Stomach (tissue), 9 donors: ENCODE measurements around the gene NLRC5. TPM values are rescaled to one million over a fixed set of nuclear protein-coding genes. Genes with fewer than 3 reads are reported as not detected.

Experiments used
- DNase-seq, 2 donors: peaks; one replicate each; pipeline versions ENCODE4 v3.0.0 to v3.0.0-alpha.2; 2013 to 2019
- H3K27ac ChIP-seq, 5 donors: fragments of 200-600 bp in 4 of 5; sonication (generic) in 4 of 5; one replicate each; pipeline ENCODE4 v1.5.1; 2013 to 2019; ENCODE audit warnings: mild to moderate bottlenecking in 1 of 5, moderate library complexity in 1 of 5
- H3K27me3 ChIP-seq, 3 donors: fragments of 200-600 bp; sonication (generic); one replicate each; pipeline ENCODE4 v1.5.1; 2017 to 2019; ENCODE audit warnings: mixed run types in 1 of 3
- H3K36me3 ChIP-seq, 4 donors: fragments of 200-600 bp; sonication (generic); 1 replicate in 3 of 4; 2 replicates in 1 of 4; pipeline ENCODE4 v1.5.1; 2016 to 2019
- H3K4me1 ChIP-seq, 4 donors: fragments of 200-600 bp; sonication (generic); one replicate each; pipeline ENCODE4 v1.5.1; 2016 to 2019
- H3K4me3 ChIP-seq, 4 donors: fragments of 200-600 bp; sonication (generic) in 3 of 4; one replicate each; pipeline ENCODE4 v1.5.1; 2016 to 2019; ENCODE audit warnings: mild to moderate bottlenecking in 1 of 4
- H3K9me3 ChIP-seq, 4 donors: fragments of 200-600 bp; sonication (generic); one replicate each; pipeline ENCODE4 v1.5.1; 2016 to 2019
- EP300 ChIP-seq: sonication (generic); formaldehyde crosslinking; IDR thresholded peaks from one replicate; pipeline ENCODE4 v1.6.1; 2017; ENCODE audit warnings: antibody characterized with exemption
- POLR2A ChIP-seq, 4 donors: fragments of 450-650 bp; IDR thresholded peaks; one replicate each; pipeline ENCODE4 v1.6.1; 2016; ENCODE audit warnings: antibody characterized with exemption in 4 of 4, control low read depth in 2 of 4, mild to moderate bottlenecking in 1 of 4, moderate library complexity in 1 of 4
- POLR2AphosphoS5 ChIP-seq, 3 donors: sonication (generic); formaldehyde crosslinking; IDR thresholded peaks; one replicate each; pipeline ENCODE4 v1.6.1; 2016; ENCODE audit warnings: antibody characterized with exemption in 3 of 3
- WGBS, 5 donors: extraction: QIAGEN DNeasy Blood & Tissue Kit in 3 of 5; methylation state at CpG; one replicate each; pipeline versions ENCODE4 v1.1.5 to v1.1.7; 2013 to 2018; 5-methylcytosine and 5-hydroxymethylcytosine counted together
- intact Hi-C: fragments of 100-400 bp; cut with DNase I; formaldehyde crosslinking; loops from one replicate; pipeline ENCODE4 v1.15.1; 2023; ENCODE audit warnings: low total_unique reads
- polyA plus RNA-seq, 3 donors: library from polyadenylated mRNA; stranded (reverse); fragments of 200-250 nt; gene quantifications; one replicate each; pipeline ENCODE4 v1.2.3, GENCODE V29; 2013
- total RNA-seq, 5 donors: library from RNA; depleted of rRNA; stranded (reverse); fragments of >200 nt; gene quantifications; one replicate each; pipeline versions ENCODE4 v1.1.0 to v1.2.3, GENCODE V29; 2014 to 2016
- TF ChIP-seq, protein P1 (sequence below), 7 experiments: fragments of 450-650 bp in 4 of 7; fragments of 200-600 bp in 3 of 7; sonication (generic) in 3 of 7; IDR thresholded peaks; one replicate each; pipeline ENCODE4 v1.5.1; 2016 to 2019; ENCODE audit warnings: antibody characterized with exemption in 7 of 7, control low read depth in 2 of 7, mild to moderate bottlenecking in 1 of 7
- donor health status: healthy with polysubstance abuse.
- donor health status: Bipolar disorder and iron deficiency.
- donor health status: healthy.

The NLRC5 gene
- total and polyA plus RNA-seq, 8 donors, result 11.7 to 265 (median 29.4) TPM

DNA sequence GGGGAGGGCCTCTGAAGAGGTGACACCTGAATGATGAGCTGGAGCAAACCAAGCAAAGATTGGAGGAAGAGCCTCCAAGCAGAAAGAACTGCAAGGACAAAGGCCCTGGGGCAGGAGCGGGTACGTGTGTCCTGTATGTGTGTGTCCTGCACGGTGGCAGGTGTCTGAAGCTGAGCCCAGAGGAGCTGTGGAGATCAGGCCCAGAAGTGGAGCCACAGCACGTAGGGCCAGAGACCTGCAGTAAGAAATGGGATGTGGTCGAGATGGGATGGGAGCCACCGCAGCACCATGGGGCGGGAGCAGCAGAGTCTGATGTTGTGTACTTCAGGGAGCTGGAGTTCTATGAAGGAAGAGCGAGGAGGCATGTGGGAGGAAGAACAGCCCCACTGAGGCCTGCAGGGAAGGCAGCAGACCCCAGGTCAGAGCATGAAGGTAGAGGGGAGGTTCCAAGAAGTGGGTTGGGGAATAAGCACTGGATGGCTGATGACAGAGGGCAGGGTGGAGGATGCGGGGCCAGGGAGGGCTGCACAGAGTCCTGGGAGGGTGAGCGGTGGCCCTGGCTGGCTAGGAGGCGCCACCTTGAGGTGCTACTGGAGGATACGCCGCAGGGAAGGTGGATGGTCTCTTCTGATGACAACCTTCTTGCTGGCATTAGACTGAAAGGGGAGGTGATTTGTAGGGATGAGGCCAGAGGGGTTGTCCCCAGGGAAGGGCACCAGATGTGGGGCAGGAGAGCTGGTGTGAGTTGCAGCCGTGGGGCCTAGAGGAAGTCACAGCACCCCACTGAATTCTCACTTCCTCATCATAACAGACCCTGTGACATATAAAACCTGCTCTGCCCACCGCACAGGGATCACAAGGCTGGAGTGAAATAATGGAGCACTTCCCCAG, 38.2 kb upstream of the NLRC5 start:
- intact Hi-C loops, result loop anchor here (5.0 kb wide), 1 partner anchor 84 kb away; the partner anchor contains the start of gene SLC12A3
- Histone ChIP-seq H3K4me3 (no peak overlapping the region), H3K9me3 (no peaks in the 10 kb centered on the region), H3K27ac (no peak overlapping the region), H3K27me3 (no peaks in the 10 kb centered on the region), H3K4me1 (peaks cover 0 to 20% (median 2%) of the 10 kb centered on the region in 4 donors), H3K36me3 (peaks cover 0 to 21% (median 12%) of the 10 kb centered on the region in 4 donors)
- TF ChIP-seq EP300 (no peak), POLR2AphosphoS5 (IDR thresholded peaks at IDR 0.05) (peak in 1 of 3 donors; percentile 35)
- TF ChIP-seq, protein P1, sequence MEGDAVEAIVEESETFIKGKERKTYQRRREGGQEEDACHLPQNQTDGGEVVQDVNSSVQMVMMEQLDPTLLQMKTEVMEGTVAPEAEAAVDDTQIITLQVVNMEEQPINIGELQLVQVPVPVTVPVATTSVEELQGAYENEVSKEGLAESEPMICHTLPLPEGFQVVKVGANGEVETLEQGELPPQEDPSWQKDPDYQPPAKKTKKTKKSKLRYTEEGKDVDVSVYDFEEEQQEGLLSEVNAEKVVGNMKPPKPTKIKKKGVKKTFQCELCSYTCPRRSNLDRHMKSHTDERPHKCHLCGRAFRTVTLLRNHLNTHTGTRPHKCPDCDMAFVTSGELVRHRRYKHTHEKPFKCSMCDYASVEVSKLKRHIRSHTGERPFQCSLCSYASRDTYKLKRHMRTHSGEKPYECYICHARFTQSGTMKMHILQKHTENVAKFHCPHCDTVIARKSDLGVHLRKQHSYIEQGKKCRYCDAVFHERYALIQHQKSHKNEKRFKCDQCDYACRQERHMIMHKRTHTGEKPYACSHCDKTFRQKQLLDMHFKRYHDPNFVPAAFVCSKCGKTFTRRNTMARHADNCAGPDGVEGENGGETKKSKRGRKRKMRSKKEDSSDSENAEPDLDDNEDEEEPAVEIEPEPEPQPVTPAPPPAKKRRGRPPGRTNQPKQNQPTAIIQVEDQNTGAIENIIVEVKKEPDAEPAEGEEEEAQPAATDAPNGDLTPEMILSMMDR (IDR thresholded peaks at IDR 0.05), result peak in 5 of 7 experiments; percentile 33 to 78 (median 59)
- WGBS, 5 donors, result 42 to 56% (median 43%) methylated on average over 15 of the region's 15 CpGs
- DNase-seq, result peak; percentile 70 to 74

DNA sequence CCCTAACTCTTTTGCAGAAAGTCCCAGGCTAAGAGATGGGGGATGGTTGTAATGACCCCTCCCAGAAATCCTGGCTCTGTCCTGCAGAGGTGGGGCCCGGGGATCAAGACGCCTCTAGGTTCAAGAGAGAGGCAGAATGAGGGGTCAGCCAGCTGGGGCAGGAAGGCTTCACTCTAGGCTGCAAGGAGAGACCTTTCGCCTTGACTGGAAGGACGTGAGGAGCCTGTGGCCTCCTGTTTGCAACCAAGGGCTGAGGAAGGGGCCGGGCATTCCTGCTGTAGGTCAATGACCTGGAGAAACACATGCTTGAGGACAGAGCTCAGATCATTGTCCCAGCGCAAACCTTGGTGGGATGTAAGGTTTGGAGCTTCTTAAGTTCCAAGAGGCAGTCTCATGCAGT, 36.4 kb upstream of the NLRC5 start:
- DNase-seq, result no peak
- intact Hi-C loops, result loop anchor here (5.0 kb wide), 1 partner anchor 86 kb away; the partner anchor contains the start of gene SLC12A3
- H3K4me3 ChIP-seq, result no peak overlapping the region
- H3K27ac ChIP-seq, result no peak overlapping the region
- peaks cover 0 to 8% (median 0%) of the 10 kb centered on the region in 4 donors for H3K36me3 ChIP-seq
- 71 to 84% (median 80%) methylated on average over 6 of the region's 6 CpGs for WGBS, 5 donors
- no peaks in the 10 kb centered on the region for H3K9me3 ChIP-seq
- H3K4me1 ChIP-seq, result peaks cover 0 to 9% (median 0%) of the 10 kb centered on the region in 4 donors
- H3K27me3 ChIP-seq, result no peaks in the 10 kb centered on the region
- TF ChIP-seq POLR2AphosphoS5 (IDR thresholded peaks at IDR 0.05) (no peak), POLR2A (IDR thresholded peaks at IDR 0.05) (no peak), EP300 (no peak)
- TF ChIP-seq, protein P1 (IDR thresholded peaks at IDR 0.05), result no peak

DNA sequence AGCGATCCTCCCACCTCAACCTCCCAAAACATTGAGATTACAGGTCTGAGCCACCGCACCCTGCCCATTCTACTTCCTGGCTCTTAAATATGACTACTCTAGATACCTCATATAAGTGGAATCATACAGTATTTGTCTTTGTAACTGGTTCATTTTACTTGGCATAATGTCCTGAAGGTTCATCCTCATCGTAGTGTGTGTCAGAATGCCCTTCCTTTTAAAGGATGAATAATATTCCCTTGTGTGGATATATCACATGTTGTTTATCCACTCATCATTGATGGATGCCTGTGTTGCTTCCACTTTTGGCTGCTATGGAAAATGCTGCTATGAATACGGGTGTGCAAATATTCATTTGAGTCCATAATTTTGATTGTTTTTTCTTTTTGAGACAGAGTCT, 33.3 kb upstream of the NLRC5 start:
- intact Hi-C loops, result no loop called here
- 84 to 94% (median 88%) methylated on average over 4 of the region's 4 CpGs for WGBS, 5 donors
- TF ChIP-seq POLR2AphosphoS5 (IDR thresholded peaks at IDR 0.05) (no peak), EP300 (no peak), POLR2A (IDR thresholded peaks at IDR 0.05) (no peak)
- TF ChIP-seq, protein P1 (IDR thresholded peaks at IDR 0.05), result no peak
- H3K36me3 ChIP-seq, result no peaks in the 10 kb centered on the region
- H3K27ac ChIP-seq, result no peak overlapping the region
- no peak overlapping the region for H3K4me3 ChIP-seq
- H3K27me3 ChIP-seq, result no peaks in the 10 kb centered on the region
- H3K9me3 ChIP-seq, result no peaks in the 10 kb centered on the region
- peaks cover 0 to 19% (median 0%) of the 10 kb centered on the region in 4 donors for H3K4me1 ChIP-seq
- no peak for DNase-seq

DNA sequence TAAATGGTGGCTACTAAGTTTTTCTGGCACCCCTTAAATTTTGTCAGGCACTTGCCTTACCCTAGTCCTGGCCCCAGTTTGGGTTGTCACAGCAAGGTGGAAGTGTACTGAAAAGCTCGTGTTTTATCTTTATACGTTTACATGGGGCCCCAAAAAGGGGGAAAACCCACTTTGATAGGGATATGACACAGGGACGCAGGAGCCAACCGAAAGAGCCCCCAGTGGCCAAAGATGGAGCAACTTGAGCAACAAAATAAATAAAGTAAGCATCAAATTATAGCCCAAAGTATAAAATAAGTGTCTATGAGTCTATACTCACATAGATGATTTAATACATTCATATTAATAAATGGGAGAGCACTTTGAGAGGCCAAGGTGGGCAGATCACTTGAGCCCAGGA, 32.6 kb upstream of the NLRC5 start:
- no peaks in the 10 kb centered on the region for H3K27me3 ChIP-seq
- TF ChIP-seq EP300 (no peak), POLR2A (IDR thresholded peaks at IDR 0.05) (no peak)
- TF ChIP-seq, protein P1 (IDR thresholded peaks at IDR 0.05), result no peak

More for the DNA sequence above, 32.6 kb upstream of the NLRC5 start:
- H3K36me3 ChIP-seq, result no peaks in the 10 kb centered on the region
- no peak for DNase-seq
- no peak overlapping the region for H3K27ac ChIP-seq
- 39 to 68% (median 51%) methylated on average over 4 of the region's 4 CpGs for WGBS, 5 donors
- intact Hi-C loops, result no loop called here
- H3K4me1 ChIP-seq, result peaks cover 0 to 22% (median 0%) of the 10 kb centered on the region in 4 donors
- no peaks in the 10 kb centered on the region for H3K9me3 ChIP-seq
- no peak overlapping the region for H3K4me3 ChIP-seq
